HUES48 (cell line): ENCODE results near the gene ASAH2.

Source experiments
- H3K27ac ChIP-seq: one replicate; pipeline ENCODE4 v1.7.0; 2013; ENCODE audit warnings: low read depth, low read length, inconsistent platforms
- H3K27me3 ChIP-seq: 2 replicates; pipeline ENCODE4 v1.6.1; 2013; ENCODE audit warnings: mild to moderate bottlenecking, low read length; ENCODE audit not compliant: control insufficient read depth, insufficient read depth
- H3K36me3 ChIP-seq: 2 replicates; pipeline ENCODE4 v1.6.1; 2013; ENCODE audit warnings: low read length; ENCODE audit not compliant: control insufficient read depth, insufficient read depth
- H3K4me1 ChIP-seq: 2 replicates; pipeline ENCODE4 v1.6.1; 2013; ENCODE audit warnings: mild to moderate bottlenecking, low read length; ENCODE audit not compliant: control insufficient read depth, insufficient read depth
- H3K4me3 ChIP-seq: 2 replicates; pipeline ENCODE4 v1.5.1; 2013; ENCODE audit warnings: mild to moderate bottlenecking, low read depth, low read length
- H3K9ac ChIP-seq: 2 replicates; pipeline ENCODE4 v1.6.1; 2013; ENCODE audit warnings: mild to moderate bottlenecking, low read depth, low read length, moderate library complexity
- H3K9me3 ChIP-seq: 2 replicates; pipeline ENCODE4 v1.6.1; 2013; ENCODE audit warnings: low read length; ENCODE audit not compliant: control insufficient read depth, insufficient read depth

ASAH2 gene

DNA sequence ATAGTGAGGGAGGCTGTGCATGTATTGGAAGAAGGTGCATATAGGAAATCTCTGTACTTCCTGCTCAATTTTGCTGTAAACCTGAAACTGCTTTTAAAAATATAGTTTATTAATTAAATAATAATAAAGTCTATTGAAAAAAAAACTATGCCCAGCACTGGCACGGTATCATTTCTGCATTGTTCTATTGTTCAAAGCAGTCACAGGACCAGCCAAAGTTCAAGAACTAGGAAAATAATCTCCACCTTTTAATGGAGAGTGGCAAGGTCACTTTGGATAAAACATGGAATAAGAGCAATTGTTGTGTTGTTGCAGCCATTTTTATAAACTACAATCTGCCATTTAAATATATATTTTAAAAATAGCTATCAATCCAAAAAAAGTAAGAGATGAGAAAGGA is 24.7 kb downstream of the ASAH2 start:
- H3K27me3 ChIP-seq = no peaks in the 10 kb centered on the region
- H3K9me3 ChIP-seq = no peaks in the 10 kb centered on the region
- no peaks in the 10 kb centered on the region for H3K36me3 ChIP-seq
- no peaks in the 10 kb centered on the region for H3K4me1 ChIP-seq
- no peak overlapping the region for H3K27ac ChIP-seq
- H3K9ac ChIP-seq = no peak overlapping the region
- H3K4me3 ChIP-seq = no peak overlapping the region

DNA sequence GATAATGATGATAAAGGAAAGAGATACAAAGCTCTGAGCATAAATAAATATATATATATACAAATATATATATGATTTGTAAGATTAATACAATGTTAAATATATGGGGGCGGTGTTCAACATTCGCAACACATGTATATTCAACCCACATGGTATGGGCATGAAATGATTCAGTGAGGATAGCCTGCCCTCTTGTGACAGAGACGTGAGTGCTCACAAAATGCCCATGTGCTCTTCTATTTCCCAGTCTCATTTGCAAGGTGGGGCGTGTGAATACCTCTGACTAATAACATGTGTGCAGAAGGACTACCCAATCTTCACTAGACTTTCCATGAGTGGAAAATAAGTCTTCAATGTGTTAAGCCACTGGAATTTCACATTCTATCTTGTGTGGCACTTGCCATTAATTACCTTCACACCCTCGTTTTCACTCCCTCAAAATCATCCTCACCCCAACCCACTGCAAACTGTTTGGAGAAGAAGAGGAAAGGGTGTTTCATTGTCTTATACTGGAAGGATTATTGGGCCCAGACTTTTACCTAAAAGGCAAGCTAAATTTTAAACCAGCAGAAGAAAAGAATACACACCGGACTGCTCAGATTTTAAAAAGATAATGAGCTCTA is 26.9 kb downstream of the ASAH2 start:
- Histone ChIP-seq H3K9me3 (no peaks in the 10 kb centered on the region), H3K27me3 (no peaks in the 10 kb centered on the region), H3K27ac (no peak overlapping the region), H3K9ac (no peak overlapping the region), H3K4me3 (no peak overlapping the region), H3K36me3 (no peaks in the 10 kb centered on the region), H3K4me1 (no peaks in the 10 kb centered on the region)

DNA sequence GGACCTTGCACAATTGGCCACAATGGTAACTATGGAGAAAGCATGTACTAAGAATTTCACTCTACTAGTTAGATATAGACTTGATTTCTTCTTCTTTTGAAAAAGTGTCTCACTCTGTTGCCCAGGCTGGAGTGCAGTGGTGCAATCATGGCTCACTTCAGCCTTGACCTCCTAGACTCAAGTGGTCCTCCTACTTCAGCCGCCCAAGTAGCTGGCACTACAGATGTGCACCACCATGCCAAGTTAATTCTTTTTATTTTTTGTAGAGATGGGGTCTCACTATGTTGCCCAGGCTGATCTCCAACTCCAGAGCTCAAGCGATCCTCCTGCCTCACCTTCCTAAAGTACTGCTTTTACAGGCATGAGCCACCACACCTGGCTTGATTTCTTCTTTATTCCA is 29.1 kb downstream of the ASAH2 start:
- Histone ChIP-seq H3K9ac (no peak overlapping the region), H3K27ac (no peak overlapping the region), H3K4me1 (no peaks in the 10 kb centered on the region; the same call in 1 of the 2 replicates), H3K4me3 (no peak overlapping the region), H3K36me3 (no peaks in the 10 kb centered on the region), H3K9me3 (no peaks in the 10 kb centered on the region), H3K27me3 (no peaks in the 10 kb centered on the region)

DNA sequence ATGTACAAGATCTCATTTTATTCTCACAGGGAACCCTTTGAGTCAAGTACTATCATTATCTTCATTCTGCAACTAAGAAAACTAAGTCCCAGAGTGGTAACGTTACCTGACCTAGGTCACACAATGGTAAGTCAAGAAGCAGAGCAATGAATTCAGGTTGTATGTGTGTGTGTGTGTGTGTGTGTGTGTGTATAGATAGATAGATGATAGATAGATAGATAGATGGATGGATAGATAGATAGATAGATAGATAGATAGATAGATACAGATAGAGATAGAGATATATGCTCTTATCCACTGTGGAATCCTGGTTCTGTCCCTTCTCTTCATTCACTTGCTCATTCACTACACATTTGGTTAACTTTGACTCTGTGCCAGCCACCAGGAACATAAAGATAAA is 29.8 kb downstream of the ASAH2 start:
- Histone ChIP-seq H3K36me3 (no peaks in the 10 kb centered on the region), H3K4me3 (no peak overlapping the region), H3K4me1 (peaks cover 6% of the 10 kb centered on the region), H3K27ac (no peak overlapping the region), H3K9ac (no peak overlapping the region), H3K9me3 (no peaks in the 10 kb centered on the region), H3K27me3 (no peaks in the 10 kb centered on the region)

DNA sequence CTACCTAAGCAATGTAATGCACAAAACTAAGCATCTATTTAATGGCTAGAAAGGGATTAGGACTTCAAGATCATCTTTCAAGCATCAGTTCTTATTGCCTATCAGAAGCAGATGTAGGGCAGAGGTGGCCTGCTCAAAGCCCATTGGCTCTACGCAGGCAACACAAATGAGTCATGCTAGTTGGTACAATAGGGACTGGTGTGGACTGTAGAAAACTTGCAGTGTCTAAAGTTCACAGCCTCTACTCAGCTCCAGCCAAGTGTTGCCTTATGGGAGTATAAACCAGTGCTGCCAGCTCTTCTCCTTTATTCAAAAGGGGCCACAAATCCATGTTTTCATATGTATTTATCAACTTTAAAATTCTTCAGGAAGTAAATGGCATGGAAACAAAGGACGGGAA is 31.7 kb downstream of the ASAH2 start:
- no peak overlapping the region for H3K27ac ChIP-seq
- peaks cover 8% of the 10 kb centered on the region for H3K4me1 ChIP-seq
- no peaks in the 10 kb centered on the region for H3K27me3 ChIP-seq
- H3K9me3 ChIP-seq = no peaks in the 10 kb centered on the region
- H3K36me3 ChIP-seq = no peaks in the 10 kb centered on the region
- H3K9ac ChIP-seq = no peak overlapping the region
- no peak overlapping the region for H3K4me3 ChIP-seq

DNA sequence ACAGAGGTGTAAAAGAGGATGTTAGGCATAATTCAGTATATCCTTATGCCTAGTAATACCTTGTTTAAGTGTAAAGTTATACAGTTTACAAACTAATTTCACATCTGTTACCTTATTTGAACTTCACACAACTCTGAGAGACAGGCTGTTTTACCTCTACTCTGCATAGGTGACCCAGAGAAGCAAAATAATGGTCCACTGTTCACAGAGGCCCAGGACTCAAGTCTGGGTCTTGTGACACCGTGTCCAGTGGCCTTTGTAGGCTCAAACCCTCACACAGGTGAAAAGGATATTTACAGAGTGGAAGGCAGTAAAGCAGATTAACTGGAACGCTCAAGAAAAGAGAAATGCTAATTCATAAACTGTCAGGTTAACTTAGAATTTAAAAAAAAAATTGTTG is 32.1 kb downstream of the ASAH2 start:
- no peaks in the 10 kb centered on the region for H3K27me3 ChIP-seq
- H3K9me3 ChIP-seq = no peaks in the 10 kb centered on the region
- peaks cover 8% of the 10 kb centered on the region for H3K4me1 ChIP-seq
- H3K9ac ChIP-seq = no peak overlapping the region
- no peak overlapping the region for H3K4me3 ChIP-seq
- no peak overlapping the region for H3K27ac ChIP-seq
- H3K36me3 ChIP-seq = no peaks in the 10 kb centered on the region

DNA sequence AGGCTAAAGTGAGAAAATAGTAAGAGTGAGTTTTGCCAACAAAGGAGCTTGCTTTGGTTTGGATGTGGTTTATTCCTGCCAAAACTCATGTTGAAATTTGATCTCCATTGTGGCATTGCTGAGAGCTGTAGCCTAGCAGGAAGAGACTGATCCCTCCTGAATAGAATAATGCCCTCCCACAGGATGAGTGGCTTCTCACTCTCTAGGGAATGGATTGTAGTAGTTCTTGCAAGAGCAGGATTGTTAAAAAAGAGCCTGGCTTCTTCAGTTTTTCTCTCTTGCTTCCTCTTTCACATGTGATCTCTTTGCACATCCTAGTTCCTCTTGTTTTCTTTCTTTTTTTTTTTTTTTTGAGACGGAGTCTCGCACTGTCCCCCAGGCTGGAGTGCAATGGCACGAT is 34.4 kb downstream of the ASAH2 start:
- Histone ChIP-seq H3K36me3 (no peaks in the 10 kb centered on the region), H3K27me3 (no peaks in the 10 kb centered on the region), H3K9ac (0 out of 2 replicates have a peak overlapping the region, but pooled peaks have one; percentile 12), H3K4me1 (peaks cover 8% of the 10 kb centered on the region), H3K4me3 (0 out of 2 replicates have a peak overlapping the region, but pooled peaks have one; percentile 23), H3K9me3 (no peaks in the 10 kb centered on the region), H3K27ac (peak overlapping the region; percentile 53)

DNA sequence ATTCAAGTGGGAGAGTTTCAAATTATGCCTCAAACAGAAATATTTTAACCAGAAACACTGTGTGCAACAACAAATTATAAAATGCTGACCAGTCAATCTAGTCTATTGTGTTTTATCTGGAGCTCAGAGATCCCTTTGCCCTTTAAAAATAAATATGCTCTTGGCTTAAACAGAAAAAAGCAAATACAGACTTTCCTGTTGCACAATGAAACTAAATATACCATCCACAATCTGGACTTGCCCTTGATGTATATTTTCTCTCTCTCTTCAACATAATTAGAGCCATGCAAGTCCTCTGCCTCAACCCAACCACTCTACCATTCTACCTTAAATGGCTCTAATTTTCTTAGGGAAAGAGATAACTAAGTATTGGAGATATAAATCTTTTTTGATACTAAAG is 34.9 kb downstream of the ASAH2 start:
- 0 out of 2 replicates have a peak overlapping the region, but pooled peaks have one; percentile 12 for H3K9ac ChIP-seq
- H3K9me3 ChIP-seq = no peaks in the 10 kb centered on the region
- peaks cover 8% of the 10 kb centered on the region for H3K4me1 ChIP-seq
- no peaks in the 10 kb centered on the region for H3K27me3 ChIP-seq
- 0 out of 2 replicates have a peak overlapping the region, but pooled peaks have one; percentile 23 for H3K4me3 ChIP-seq
- no peaks in the 10 kb centered on the region for H3K36me3 ChIP-seq
- H3K27ac ChIP-seq = peak overlapping the region; percentile 53

DNA sequence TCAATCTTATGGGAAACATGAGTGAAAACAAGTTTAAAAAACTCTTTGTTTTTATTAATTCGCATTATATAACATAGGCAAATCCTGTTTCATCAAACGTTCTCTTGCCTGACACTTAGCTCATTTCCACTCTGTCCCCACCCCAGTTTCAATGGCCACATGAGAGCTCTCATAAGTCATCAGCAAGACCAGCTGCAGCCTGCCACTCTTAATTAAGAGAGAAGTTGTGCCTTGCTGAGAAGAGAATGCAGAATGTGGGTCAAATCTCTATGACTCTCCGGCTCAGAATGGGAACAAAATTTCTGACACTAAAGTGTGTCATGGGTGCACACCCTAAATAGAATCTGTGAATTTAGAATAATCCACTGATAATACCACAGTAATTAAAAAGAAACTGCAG is 39.6 kb downstream of the ASAH2 start:
- Histone ChIP-seq H3K9ac (no peak overlapping the region), H3K36me3 (no peaks in the 10 kb centered on the region), H3K27me3 (no peaks in the 10 kb centered on the region), H3K9me3 (no peaks in the 10 kb centered on the region), H3K4me3 (no peak overlapping the region), H3K27ac (no peak overlapping the region), H3K4me1 (peaks cover 4% of the 10 kb centered on the region)

DNA sequence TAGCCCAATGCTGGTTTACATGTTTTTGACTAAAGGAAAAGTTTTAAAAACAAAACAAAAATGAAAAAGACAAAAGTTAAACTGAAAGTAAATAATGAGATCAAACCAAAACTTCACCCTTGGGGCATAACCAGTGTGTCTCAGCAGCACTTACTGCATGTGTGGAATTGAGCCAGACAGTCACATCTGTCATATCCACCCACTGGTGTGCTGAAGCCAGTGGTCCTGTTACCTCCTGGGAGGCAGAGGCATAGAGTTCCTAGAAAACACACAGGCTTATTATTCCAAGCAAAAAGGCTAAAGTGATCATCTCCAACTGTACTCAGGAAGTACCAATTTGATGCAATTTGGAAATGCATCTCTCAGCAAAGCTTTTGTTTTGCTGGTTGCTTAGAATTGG is 40.4 kb downstream of the ASAH2 start:
- Histone ChIP-seq H3K36me3 (no peaks in the 10 kb centered on the region), H3K4me3 (no peak overlapping the region), H3K9me3 (no peaks in the 10 kb centered on the region), H3K27ac (no peak overlapping the region), H3K9ac (no peak overlapping the region), H3K4me1 (no peaks in the 10 kb centered on the region), H3K27me3 (no peaks in the 10 kb centered on the region)
